ENCODE results near the gene ZSWIM3.
"Not testable (repeated sequence)": the region's sequence is repeated elsewhere in the genome, so short reads cannot be mapped to it uniquely, and the experiment has no call there.

ZSWIM3 gene

DNA sequence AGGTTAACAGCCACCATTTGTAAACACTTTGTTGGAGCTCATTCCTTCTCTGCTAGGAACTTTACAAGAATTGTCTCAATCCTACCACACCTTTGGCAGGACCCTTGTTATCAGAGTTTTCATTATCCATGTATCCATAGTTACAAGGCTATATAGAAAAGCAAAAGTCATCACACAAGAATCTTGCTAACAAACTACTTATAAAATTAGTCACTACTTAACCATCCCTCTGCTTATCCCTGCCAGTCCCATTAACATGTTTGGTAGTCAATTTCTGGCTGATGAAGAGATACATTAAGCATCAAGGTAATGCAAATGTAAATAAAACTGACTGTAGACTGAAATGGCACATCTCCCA lies 10.4 kb downstream of the ZSWIM3 start:
- ChIA-PET CTCF (interaction anchor here (0.9 to 1.7 kb wide), 3 partner anchors 10 to 101 kb away, joined by 3 to 5 read pairs (median 4); no protein-coding TSS in a partner anchor), POLR2A (interaction anchor here (0.9 kb wide), 1 partner anchor 13 kb away, joined by 3 read pairs; no protein-coding TSS in a partner anchor)
- no peak for TF ChIP-seq CTCF (IDR thresholded peaks at IDR 0.05; ENCODE audit: insufficient read depth, low read length, missing control alignments)
- H3K4me3 ChIP-seq (ENCODE audit: low read depth, low read length) = no peak overlapping the region
- DNase-seq (ENCODE audit: low read depth, low spot score) = peak; percentile 45

GRCh38 chr20:45872626-45873025 lies 15.2 kb downstream of the ZSWIM3 start:
- ChIA-PET CTCF (interaction anchor here (0.6 kb wide), 1 partner anchor 22 kb away, joined by 3 read pairs; no protein-coding TSS in a partner anchor), POLR2A (no interaction called here)
- DNase-seq (ENCODE audit: low read depth, low spot score) = no peak
- no peak overlapping the region for H3K4me3 ChIP-seq (ENCODE audit: low read depth, low read length)
- no peak for TF ChIP-seq CTCF (IDR thresholded peaks at IDR 0.05; ENCODE audit: insufficient read depth, low read length, missing control alignments)

DNA sequence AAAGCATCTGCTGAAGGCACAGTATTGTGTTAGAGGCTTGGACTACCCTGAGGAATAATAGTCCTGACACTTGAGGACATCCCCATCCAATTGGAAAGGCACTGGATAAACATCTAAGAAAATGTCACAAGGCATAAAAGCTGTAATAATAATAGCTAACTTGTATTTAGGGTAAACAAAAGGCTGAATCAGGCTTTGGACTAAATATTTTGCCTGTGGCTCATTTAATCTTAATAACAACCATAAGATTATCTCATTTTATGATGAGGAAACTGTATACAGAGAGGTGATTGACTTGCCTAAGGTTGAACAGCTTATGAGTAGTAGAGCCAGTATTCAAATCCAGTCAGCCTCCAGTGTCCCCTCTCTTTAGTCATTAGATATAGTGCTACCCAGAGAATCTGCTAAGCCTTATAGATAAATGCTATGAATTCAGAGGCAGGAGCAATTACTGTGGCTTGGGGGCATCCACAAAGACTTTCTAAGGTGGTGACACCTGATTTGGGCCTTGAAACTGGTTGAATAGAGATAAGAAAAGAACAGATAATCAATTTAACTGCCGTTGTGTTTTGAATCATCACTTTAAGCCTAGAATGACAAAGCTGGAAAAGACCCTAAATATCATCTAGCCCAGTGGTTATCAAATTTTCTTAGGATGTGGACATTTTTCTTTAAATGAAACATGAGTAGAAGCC lies 16.1 kb downstream of the ZSWIM3 start:
- ChIA-PET POLR2A (no interaction called here), CTCF (no interaction called here)
- TF ChIP-seq CTCF (IDR thresholded peaks at IDR 0.05; ENCODE audit: insufficient read depth, low read length, missing control alignments) = no peak
- DNase-seq (ENCODE audit: low read depth, low spot score) = no peak
- no peak overlapping the region for H3K4me3 ChIP-seq (ENCODE audit: low read depth, low read length)

- DNase-seq (ENCODE audit: low read depth, low spot score); H3K4me3 ChIP-seq (ENCODE audit: low read depth, low read length); POLR2A ChIA-PET: not testable (repeated sequence)
- CTCF ChIA-PET = interaction anchor here (0.8 kb wide), 1 partner anchor 15 kb away, joined by 3 read pairs; no protein-coding TSS in a partner anchor
Observed at GRCh38 chr20:45874104-45874481, 16.7 kb downstream of the ZSWIM3 start.

DNA sequence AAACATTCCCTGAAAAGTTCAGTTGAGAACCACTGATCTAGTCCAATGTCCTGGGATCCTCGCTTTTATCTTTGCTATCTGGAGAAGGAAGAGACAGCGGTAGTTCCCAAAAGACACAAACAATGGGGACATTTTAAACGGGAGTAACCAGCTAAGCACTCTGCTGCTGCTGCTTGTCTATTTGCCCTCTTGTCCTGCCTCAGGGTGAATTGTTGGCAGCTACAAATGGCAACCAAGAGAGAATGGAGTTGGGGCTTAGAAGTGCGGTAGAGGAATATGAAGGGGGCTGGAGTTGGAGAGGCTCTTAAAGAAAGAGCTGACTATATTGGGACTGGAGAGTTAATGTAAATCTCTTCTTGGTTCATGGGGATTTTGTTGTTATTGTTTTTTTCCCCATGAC lies 17.2 kb downstream of the ZSWIM3 start:
- H3K4me3 ChIP-seq (ENCODE audit: low read depth, low read length) = no peak overlapping the region
- DNase-seq (ENCODE audit: low read depth, low spot score) = no peak
- CTCF ChIA-PET = interaction anchor here (0.8 kb wide), 1 partner anchor 15 kb away, joined by 3 read pairs; no protein-coding TSS in a partner anchor
- no peak for TF ChIP-seq CTCF (IDR thresholded peaks at IDR 0.05; ENCODE audit: insufficient read depth, low read length, missing control alignments)
- POLR2A ChIA-PET = no interaction called here

- no peak for DNase-seq (ENCODE audit: low read depth, low spot score)
- ChIA-PET POLR2A (no interaction called here), CTCF (interaction anchor here (1.2 kb wide), 1 partner anchor 12 kb away, joined by 4 read pairs; no protein-coding TSS in a partner anchor)
- no peak for TF ChIP-seq CTCF (IDR thresholded peaks at IDR 0.05; ENCODE audit: insufficient read depth, low read length, missing control alignments)
- no peak overlapping the region for H3K4me3 ChIP-seq (ENCODE audit: low read depth, low read length)
Observed at GRCh38 chr20:45878076-45878761, 20.8 kb downstream of the ZSWIM3 start.

Measured in AG04449 (cell line).